GM12878 (cell line): ENCODE results near the gene SPARC. TPM values are rescaled to one million over a fixed set of nuclear protein-coding genes. Genes with fewer than 3 reads are reported as not detected.

ENCODE experiments used
- ATAC-seq: fragments of 200-7000 bp; cut with Tn5 transposase; 3 replicates; pipeline ENCODE4 v1.9.1; 2020; ENCODE audit warnings: mild to moderate bottlenecking, moderate library complexity
- BruUV-seq: library from RNA; stranded (reverse); fragments of 400-500 nt; replicated peaks from 2 replicates; lab custom pipeline; 2021; lab: Mats Ljungman, UMichigan
- CTCF ChIA-PET: fragments of 300-600 bp; sonication (Branson Sonifier 250); formaldehyde crosslinking; extraction: SDS; loops from one replicate; lab custom pipeline; 2021; ENCODE audit warnings: inconsistent platforms; lab: Yijun Ruan, JAX
- POLR2A ChIA-PET: fragments of 350-600 bp; formaldehyde crosslinking; extraction: SDS; loops from one replicate; lab custom pipeline; 2021; ENCODE audit warnings: inconsistent platforms; lab: Charles Lee
- RAD21 ChIA-PET: fragments of 300-600 bp; sonication (Branson Sonifier 250); formaldehyde crosslinking; loops from one replicate; lab custom pipeline; 2023; ENCODE audit warnings: antibody characterized with exemption; ENCODE audit not compliant: unreplicated experiment; lab: Charles Lee
- SMC1A ChIA-PET: fragments of 300-600 bp; sonication (Branson Sonifier 250); formaldehyde crosslinking; loops from one replicate; lab custom pipeline; 2023; ENCODE audit not compliant: unreplicated experiment, uncharacterized antibody; lab: Charles Lee
- DNase-seq: peaks from one replicate; pipeline ENCODE4 v3.0.0-alpha.2; 2011; ENCODE audit warnings: low read depth, low spot score
- FAIRE-seq: peaks from 3 replicates; lab custom pipeline; 2011; peaks lifted over from hg19 to GRCh38; lab: Jason Lieb, UNC
- H2AFZ ChIP-seq: 2 replicates; pipeline ENCODE4 v1.6.0; 2011; ENCODE audit warnings: low read depth, low read length, control low read depth; ENCODE audit not compliant: control insufficient read depth
- H3K27ac ChIP-seq: 2 replicates; pipeline ENCODE4 v1.5.1; 2011; ENCODE audit warnings: control low read depth; ENCODE audit not compliant: control insufficient read depth, insufficient read depth
- H3K27me3 ChIP-seq, 2 experiments: replicated peaks in 1 of 2; 2 replicates each; pipeline versions ENCODE4 v1.6.0 to v1.6.1; 2011; ENCODE audit warnings: low read length in 1 of 2; ENCODE audit not compliant: control insufficient read depth in 2 of 2, insufficient read depth in 2 of 2
- H3K36me3 ChIP-seq, 2 experiments: 2 replicates each; pipeline ENCODE4 v1.5.1; 2011; ENCODE audit warnings: low read length in 1 of 2; ENCODE audit not compliant: control insufficient read depth in 2 of 2, insufficient read depth in 2 of 2
- H3K4me1 ChIP-seq: 2 replicates; pipeline ENCODE4 v1.6.1; 2011; ENCODE audit warnings: mild to moderate bottlenecking, low read length, moderate library complexity, mixed read lengths; ENCODE audit not compliant: control insufficient read depth, insufficient read depth
- H3K4me2 ChIP-seq: 2 replicates; pipeline ENCODE4 v1.6.0; 2011; ENCODE audit warnings: control low read depth; ENCODE audit not compliant: control insufficient read depth, insufficient read depth
- H3K4me3 ChIP-seq: fragments of 200-600 bp; sonication (generic); 2 replicates; pipeline ENCODE4 v1.5.1; 2016
- H3K79me2 ChIP-seq: 2 replicates; pipeline ENCODE4 v1.6.0; 2011; ENCODE audit warnings: low read length; ENCODE audit not compliant: control insufficient read depth, insufficient read depth
- H3K9ac ChIP-seq: 2 replicates; pipeline ENCODE4 v1.8.0; 2011; ENCODE audit warnings: low read length, control low read depth, mixed read lengths; ENCODE audit not compliant: control insufficient read depth, insufficient read depth
- H3K9me3 ChIP-seq: replicated peaks from 3 replicates; pipeline ENCODE4 v1.5.1; 2011; ENCODE audit warnings: mild to moderate bottlenecking, low read length; ENCODE audit not compliant: control insufficient read depth, insufficient read depth
- H4K20me1 ChIP-seq: 2 replicates; pipeline ENCODE4 v1.6.0; 2011; ENCODE audit not compliant: control insufficient read depth, insufficient read depth
- HDAC6 ChIP-seq: fragments of 200-600 bp; sonication (generic); IDR thresholded peaks from one replicate; pipeline ENCODE4 v1.8.0; 2017; ENCODE audit warnings: antibody characterized with exemption; ENCODE audit not compliant: unreplicated experiment
- SMARCA5 ChIP-seq: fragments of 450-650 bp; IDR thresholded peaks from 2 replicates; pipeline ENCODE4 v1.6.1; 2017; ENCODE audit warnings: mild to moderate bottlenecking
- WGBS: methylation state at CpG from one replicate; pipeline ENCODE4 v1.1.6; 2016; ENCODE audit warnings: low lambda C conversion rate; ENCODE audit not compliant: insufficient replicate concordance, insufficient coverage; ENCODE audit errors: missing lambda C conversion rate; 5-methylcytosine and 5-hydroxymethylcytosine counted together
- in situ Hi-C: fragments of 300-500 bp; cut with MboI; formaldehyde crosslinking; loops from 9 replicates; pipeline ENCODE4 v1.14.3; 2018; ENCODE audit warnings: mixed read lengths
- intact Hi-C: fragments of 100-400 bp; cut with micrococcal nuclease; formaldehyde crosslinking; loops from one replicate; pipeline ENCODE4 v1.14.2; 2022; ENCODE audit not compliant: unreplicated experiment
- polyA plus RNA-seq, 11 experiments: library from polyadenylated mRNA; depleted of rRNA in 4 of 11; unstranded in 6 of 11; stranded (reverse) in 5 of 11; fragments of >200 nt; fragmentation: Nextera tagmentation in 4 of 11; fragmentation: Illumina TruSeq in 1 of 11; extraction: Ambion mirVana in 4 of 11; extraction: Trizol in 1 of 11; gene quantifications; 1 replicate in 1 of 11; 2 replicates in 10 of 11; pipeline versions ENCODE4 v1.2.1 to v1.2.3, GENCODE V29; 2011 to 2016; ENCODE audit warnings: inconsistent platforms in 2 of 11, missing spikeins in 2 of 11, low read depth in 1 of 11
- total RNA-seq, 4 experiments: library from RNA; depleted of rRNA in 3 of 4; stranded (reverse); fragments of >200 nt in 3 of 4; fragmentation: Illumina TruSeq in 1 of 4; extraction: Trizol in 1 of 4; gene quantifications; 2 replicates each; pipeline versions ENCODE4 v1.2.1 to v1.2.3, GENCODE V29; 2013 to 2021
- TF ChIP-seq, protein P1 (sequence below): IDR thresholded peaks from 2 replicates; pipeline ENCODE4 v1.6.1; 2012; ENCODE audit warnings: mild to moderate bottlenecking, low read depth, low read length

Gene SPARC
- total and polyA plus RNA-seq, 10 of the 15 experiments (the other 5 are each of a cell fraction or from before 2014, with no cell fraction given), result 29.6 to 154 (median 57.0) TPM

DNA sequence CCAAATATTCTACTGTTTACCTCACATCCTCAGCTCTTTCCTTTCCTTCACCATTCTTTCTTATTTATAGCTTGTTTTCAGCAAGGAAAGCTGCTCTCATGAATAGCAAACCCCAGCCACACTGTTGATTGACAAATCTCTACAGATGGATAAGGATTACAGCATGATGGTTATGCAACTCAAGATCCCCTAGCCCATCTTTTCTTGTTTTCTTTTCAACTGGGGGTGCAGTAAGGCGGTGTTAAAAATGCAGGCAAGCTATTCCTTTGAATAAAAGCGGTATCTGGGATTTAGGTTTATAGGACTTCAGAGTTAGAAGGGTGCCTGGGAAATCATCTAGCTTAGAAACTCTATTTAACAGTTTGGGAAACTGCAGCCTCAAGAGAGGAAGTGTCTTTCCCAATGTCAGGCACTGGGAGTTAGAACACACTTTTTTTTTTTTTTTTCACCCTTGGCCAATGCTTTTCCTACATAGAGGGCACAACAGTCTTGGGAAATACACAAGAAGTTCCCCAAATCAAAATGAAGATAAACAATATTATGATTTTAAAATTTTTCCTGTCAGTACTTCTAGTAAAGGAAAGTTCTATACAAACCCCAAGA lies 2.6 kb downstream of the SPARC start:
- H2AFZ ChIP-seq, result no peak overlapping the region
- POLR2A ChIA-PET, result interaction anchor here (0.7 to 1.6 kb wide), 3 partner anchors 8 to 347 kb away, joined by 3 to 7 read pairs (median 7); no protein-coding TSS in a partner anchor
- SMC1A ChIA-PET, result interaction anchor here (0.8 to 1.9 kb wide), 8 partner anchors 12 to 66 kb away, joined by 3 to 9 read pairs (median 4); no protein-coding TSS in a partner anchor
- in situ Hi-C loops (no loop called here), intact Hi-C loops (no loop called here)
- 0 out of 4 replicates have a peak, but pooled peaks cover 0 to 3% of the 10 kb centered on the region in 2 experiments for H3K36me3 ChIP-seq
- DNase-seq (no peak), ATAC-seq (no peak), FAIRE-seq (no peak)
- no peaks in the 10 kb centered on the region for H3K27me3 ChIP-seq
- H3K4me2 ChIP-seq, result peak overlapping the region; percentile 62
- peaks cover 34% of the 10 kb centered on the region for H3K79me2 ChIP-seq
- H3K27ac ChIP-seq, result no peak overlapping the region
- TF ChIP-seq HDAC6, result no peak
- TF ChIP-seq, protein P1, sequence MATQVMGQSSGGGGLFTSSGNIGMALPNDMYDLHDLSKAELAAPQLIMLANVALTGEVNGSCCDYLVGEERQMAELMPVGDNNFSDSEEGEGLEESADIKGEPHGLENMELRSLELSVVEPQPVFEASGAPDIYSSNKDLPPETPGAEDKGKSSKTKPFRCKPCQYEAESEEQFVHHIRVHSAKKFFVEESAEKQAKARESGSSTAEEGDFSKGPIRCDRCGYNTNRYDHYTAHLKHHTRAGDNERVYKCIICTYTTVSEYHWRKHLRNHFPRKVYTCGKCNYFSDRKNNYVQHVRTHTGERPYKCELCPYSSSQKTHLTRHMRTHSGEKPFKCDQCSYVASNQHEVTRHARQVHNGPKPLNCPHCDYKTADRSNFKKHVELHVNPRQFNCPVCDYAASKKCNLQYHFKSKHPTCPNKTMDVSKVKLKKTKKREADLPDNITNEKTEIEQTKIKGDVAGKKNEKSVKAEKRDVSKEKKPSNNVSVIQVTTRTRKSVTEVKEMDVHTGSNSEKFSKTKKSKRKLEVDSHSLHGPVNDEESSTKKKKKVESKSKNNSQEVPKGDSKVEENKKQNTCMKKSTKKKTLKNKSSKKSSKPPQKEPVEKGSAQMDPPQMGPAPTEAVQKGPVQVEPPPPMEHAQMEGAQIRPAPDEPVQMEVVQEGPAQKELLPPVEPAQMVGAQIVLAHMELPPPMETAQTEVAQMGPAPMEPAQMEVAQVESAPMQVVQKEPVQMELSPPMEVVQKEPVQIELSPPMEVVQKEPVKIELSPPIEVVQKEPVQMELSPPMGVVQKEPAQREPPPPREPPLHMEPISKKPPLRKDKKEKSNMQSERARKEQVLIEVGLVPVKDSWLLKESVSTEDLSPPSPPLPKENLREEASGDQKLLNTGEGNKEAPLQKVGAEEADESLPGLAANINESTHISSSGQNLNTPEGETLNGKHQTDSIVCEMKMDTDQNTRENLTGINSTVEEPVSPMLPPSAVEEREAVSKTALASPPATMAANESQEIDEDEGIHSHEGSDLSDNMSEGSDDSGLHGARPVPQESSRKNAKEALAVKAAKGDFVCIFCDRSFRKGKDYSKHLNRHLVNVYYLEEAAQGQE, result no peak
- no peak for TF ChIP-seq SMARCA5
- H3K9me3 ChIP-seq, result no peaks in the 10 kb centered on the region
- no TSS peak for BruUV-seq
- peaks cover 10% of the 10 kb centered on the region for H3K4me1 ChIP-seq
- H3K9ac ChIP-seq, result no peak overlapping the region
- 95% methylated on average over 2 of the region's 2 CpGs for WGBS
- RAD21 ChIA-PET, result interaction anchor here (1.2 to 1.4 kb wide), 3 partner anchors 26 to 56 kb away, joined by 4 read pairs; no protein-coding TSS in a partner anchor
- CTCF ChIA-PET, result interaction anchor here (0.6 to 4.5 kb wide), 9 partner anchors 9 to 460 kb away, joined by 3 to 23 read pairs (median 4); no protein-coding TSS in a partner anchor
- no peaks in the 10 kb centered on the region for H4K20me1 ChIP-seq
- H3K4me3 ChIP-seq, result no peak overlapping the region
